ENCODE data around the gene KCNJ9.

Gene KCNJ9

DNA sequence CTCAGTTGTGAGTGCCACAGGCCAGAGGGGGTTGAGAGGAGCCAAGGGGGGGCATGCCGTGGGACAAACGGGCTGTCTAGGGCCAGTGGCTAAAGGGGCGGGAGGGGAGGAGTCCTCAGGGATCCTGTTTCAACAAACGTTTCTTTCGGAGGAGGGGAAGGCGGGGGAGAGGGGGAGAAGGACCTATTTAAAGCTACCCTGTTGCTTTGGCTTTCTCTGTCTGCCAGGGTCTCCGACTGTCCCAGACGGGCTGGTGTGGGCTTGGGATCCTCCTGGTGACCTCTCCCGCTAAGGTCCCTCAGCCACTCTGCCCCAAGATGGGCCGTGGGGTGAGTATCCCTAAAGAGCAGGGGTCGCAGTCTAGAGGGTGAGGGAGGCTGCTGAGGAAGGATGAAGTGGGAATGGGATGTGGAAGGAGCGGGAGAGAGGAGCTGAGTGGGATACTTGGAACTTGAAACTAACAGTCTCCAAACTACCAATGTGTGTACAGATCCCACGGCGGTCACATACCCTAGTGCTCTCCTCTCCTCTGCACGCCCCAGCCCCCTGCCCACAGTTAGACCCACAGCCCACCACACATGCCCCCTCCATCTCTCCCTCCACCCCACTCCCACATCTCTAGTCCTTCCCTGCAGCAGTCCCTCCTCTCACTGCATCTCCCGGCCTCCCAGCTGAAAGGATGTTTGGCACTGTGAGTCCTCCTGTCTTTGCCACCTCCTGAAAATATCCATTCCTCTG lies 34.4 kb downstream of the KCNJ9 start, which contains the start of gene ATP1A2:
ATP1A2 (plus strand) TSS at position 215 of the 738 bp plus-strand sequence; CDS start at position 318, 103 bp downstream.
- Histone ChIP-seq H3K4me2 (ENCODE audit: low read depth, low read length, poor library complexity, severe bottlenecking) (no peak within 1 kb of the TSS), H3K9me3 (ENCODE audit: insufficient read depth, low read depth, low read length) (no peaks in the 10 kb centered on the region), H3K4me3 (ENCODE audit: low read length, poor library complexity, severe bottlenecking) (no peak within 1 kb of the TSS), H3K79me2 (ENCODE audit: insufficient read depth, low read length) (no peaks in the 10 kb centered on the region), H3K9me2 (replicated peaks; ENCODE audit: low read depth, low read length) (no peaks in the 10 kb centered on the region), H3K27me3 (ENCODE audit: insufficient read depth, low read length, poor library complexity, severe bottlenecking) (no peaks in the 10 kb centered on the region), H3K4me1 (ENCODE audit: insufficient read depth, low read length, poor library complexity, severe bottlenecking) (no peaks in the 10 kb centered on the region), H3K9ac (ENCODE audit: low read depth, low read length, poor library complexity, severe bottlenecking) (no peak within 1 kb of the TSS), H3K36me3 (ENCODE audit: insufficient read depth, low read length) (no peaks in the 10 kb centered on the region), H2AFZ (ENCODE audit: low read length) (no peak within 1 kb of the TSS), H3F3A (ENCODE audit: low read depth) (no peaks in the 10 kb centered on the region), H4K20me1 (ENCODE audit: insufficient read depth, low read length, poor library complexity, severe bottlenecking) (no peaks in the 10 kb centered on the region)
- TF ChIP-seq CTCF (conservative IDR thresholded peaks at IDR 0.05; ENCODE audit: low read length) (no peak), EZH2phosphoT487 (IDR thresholded peaks at IDR 0.05; ENCODE audit: borderline replicate concordance) (no peak)

GRCh38 chr1:160116283-160117147 lies 35.2 kb downstream of the KCNJ9 start:
- Histone ChIP-seq H3K27me3 (ENCODE audit: insufficient read depth, low read length, poor library complexity, severe bottlenecking) (no peaks in the 10 kb centered on the region), H3K4me1 (ENCODE audit: insufficient read depth, low read length, poor library complexity, severe bottlenecking) (no peaks in the 10 kb centered on the region), H4K20me1 (ENCODE audit: insufficient read depth, low read length, poor library complexity, severe bottlenecking) (no peaks in the 10 kb centered on the region), H3K4me3 (ENCODE audit: low read length, poor library complexity, severe bottlenecking) (no peak overlapping the region), H3K79me2 (ENCODE audit: insufficient read depth, low read length) (no peaks in the 10 kb centered on the region), H3K36me3 (ENCODE audit: insufficient read depth, low read length) (no peaks in the 10 kb centered on the region), H3K9me2 (replicated peaks; ENCODE audit: low read depth, low read length) (no peaks in the 10 kb centered on the region), H3F3A (ENCODE audit: low read depth) (no peaks in the 10 kb centered on the region), H3K9me3 (ENCODE audit: insufficient read depth, low read depth, low read length) (no peaks in the 10 kb centered on the region), H3K4me2 (ENCODE audit: low read depth, low read length, poor library complexity, severe bottlenecking) (no peak overlapping the region), H3K9ac (ENCODE audit: low read depth, low read length, poor library complexity, severe bottlenecking) (no peak overlapping the region), H2AFZ (ENCODE audit: low read length) (no peak overlapping the region)
- TF ChIP-seq CTCF (conservative IDR thresholded peaks at IDR 0.05; ENCODE audit: low read length): no peak
- no peak for TF ChIP-seq EZH2phosphoT487 (IDR thresholded peaks at IDR 0.05; ENCODE audit: borderline replicate concordance)

DNA sequence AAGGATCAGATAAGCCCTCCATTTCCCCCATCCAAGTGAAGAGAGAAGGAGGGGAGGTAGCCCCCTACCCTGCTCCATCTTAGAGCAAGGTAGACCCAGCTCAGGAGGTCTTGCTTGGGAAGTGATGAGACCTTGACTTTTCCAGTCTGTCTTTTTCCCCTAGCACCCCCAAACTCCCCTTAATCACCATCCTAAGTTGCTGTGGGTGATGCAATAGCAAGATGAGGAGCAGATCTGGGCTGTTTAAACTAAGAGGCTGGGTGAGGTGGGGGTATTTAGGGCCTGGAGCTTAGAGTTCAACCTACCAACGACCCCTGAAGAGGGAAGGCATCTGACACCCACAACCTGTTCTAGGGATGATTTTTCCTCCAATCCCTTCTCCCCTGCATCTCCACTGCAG lies 36.0 kb downstream of the KCNJ9 start:
- no peak overlapping the region for H3K9ac ChIP-seq (ENCODE audit: low read depth, low read length, poor library complexity, severe bottlenecking)
- no peaks in the 10 kb centered on the region for H3K36me3 ChIP-seq (ENCODE audit: insufficient read depth, low read length)
- H4K20me1 ChIP-seq (ENCODE audit: insufficient read depth, low read length, poor library complexity, severe bottlenecking): no peaks in the 10 kb centered on the region
- no peaks in the 10 kb centered on the region for H3K9me2 ChIP-seq (replicated peaks; ENCODE audit: low read depth, low read length)
- H3K79me2 ChIP-seq (ENCODE audit: insufficient read depth, low read length): no peaks in the 10 kb centered on the region
- no peak overlapping the region for H3K4me3 ChIP-seq (ENCODE audit: low read length, poor library complexity, severe bottlenecking)
- no peak for TF ChIP-seq EZH2phosphoT487 (IDR thresholded peaks at IDR 0.05; ENCODE audit: borderline replicate concordance)
- TF ChIP-seq CTCF (conservative IDR thresholded peaks at IDR 0.05; ENCODE audit: low read length): no peak
- H3K4me2 ChIP-seq (ENCODE audit: low read depth, low read length, poor library complexity, severe bottlenecking): no peak overlapping the region
- no peaks in the 10 kb centered on the region for H3F3A ChIP-seq (ENCODE audit: low read depth)
- no peak overlapping the region for H2AFZ ChIP-seq (ENCODE audit: low read length)
- H3K9me3 ChIP-seq (ENCODE audit: insufficient read depth, low read depth, low read length): no peaks in the 10 kb centered on the region
- H3K4me1 ChIP-seq (ENCODE audit: insufficient read depth, low read length, poor library complexity, severe bottlenecking): no peaks in the 10 kb centered on the region
- no peaks in the 10 kb centered on the region for H3K27me3 ChIP-seq (ENCODE audit: insufficient read depth, low read length, poor library complexity, severe bottlenecking)
